GM12892 (cell line): ENCODE measurements around the gene WLS.

Source experiments
- POLR2A ChIP-seq: IDR thresholded peaks from 2 replicates; pipeline ENCODE4 v1.6.1; 2011; ENCODE audit warnings: low read depth, low read length, control low read depth
- POLR2AphosphoS5 ChIP-seq: IDR thresholded peaks from 2 replicates; pipeline ENCODE4 v1.6.1; 2011; ENCODE audit warnings: low read depth, low read length, control low read depth
- TAF1 ChIP-seq: IDR thresholded peaks from 2 replicates; pipeline ENCODE4 v1.6.1; 2011; ENCODE audit warnings: low read depth, mild to moderate bottlenecking, control low read depth, low read length, borderline replicate concordance

- TF ChIP-seq POLR2AphosphoS5 (no peak), POLR2A (no peak), TAF1 (no peak)
Measured at GRCh38 chr1:68269637-68270430, 37.5 kb upstream of the WLS start.
